Natural killer cell (primary cell): Measurements from ENCODE around the gene USP10. TPM values are rescaled to one million over a fixed set of nuclear protein-coding genes. Genes with fewer than 3 reads are reported as not detected.

Experiments
- ATAC-seq, 3 donors: fragments of 150-1000 bp in 2 of 3; fragments of 200-7000 bp in 1 of 3; cut with Tn5 transposase; 1 replicate in 1 of 3; 2 replicates in 2 of 3; pipeline ENCODE4 v1.10.0; 2021; ENCODE audit warnings: mild to moderate bottlenecking in 2 of 3, moderate library complexity in 2 of 3
- DNase-seq, 2 donors: peaks; one replicate each; pipeline versions ENCODE4 v3.0.0 to v3.0.0-alpha.2; 2013 to 2021; ENCODE audit warnings: mixed read lengths in 1 of 2
- H3K27ac ChIP-seq: one replicate; pipeline ENCODE4 v1.5.1; 2013; ENCODE audit warnings: mild to moderate bottlenecking, low read length
- H3K27me3 ChIP-seq: one replicate; pipeline ENCODE4 v1.6.1; 2013; ENCODE audit warnings: low read length; ENCODE audit not compliant: control insufficient read depth, insufficient read depth
- H3K36me3 ChIP-seq: one replicate; pipeline ENCODE4 v1.6.1; 2013; ENCODE audit warnings: low read length; ENCODE audit not compliant: control insufficient read depth, insufficient read depth
- H3K4me1 ChIP-seq: one replicate; pipeline ENCODE4 v1.6.1; 2013; ENCODE audit warnings: low read length; ENCODE audit not compliant: control insufficient read depth, insufficient read depth
- H3K4me3 ChIP-seq: one replicate; pipeline ENCODE4 v1.5.1; 2013; ENCODE audit warnings: low read length
- H3K9me3 ChIP-seq: one replicate; pipeline ENCODE4 v1.6.1; 2013; ENCODE audit warnings: low read length; ENCODE audit not compliant: control insufficient read depth, insufficient read depth
- H3K27ac Mint-ChIP-seq, 2 donors: one replicate each; pipeline ENCODE4 v1.8.0; 2022; ENCODE audit warnings: mild to moderate bottlenecking in 2 of 2, mixed read lengths in 2 of 2, moderate library complexity in 1 of 2
- H3K27me3 Mint-ChIP-seq, 2 donors: one replicate each; pipeline ENCODE4 v1.8.0; 2022; ENCODE audit warnings: low read depth in 2 of 2, mixed read lengths in 2 of 2
- H3K36me3 Mint-ChIP-seq: one replicate; pipeline ENCODE4 v1.8.0; 2022; ENCODE audit warnings: mixed read lengths
- H3K4me1 Mint-ChIP-seq, 2 donors: one replicate each; pipeline ENCODE4 v1.8.0; 2022; ENCODE audit warnings: mixed read lengths in 2 of 2
- H3K4me3 Mint-ChIP-seq: one replicate; pipeline ENCODE4 v1.8.0; 2022; ENCODE audit warnings: mild to moderate bottlenecking, moderate library complexity, mixed read lengths
- H3K9me3 Mint-ChIP-seq, 2 donors: one replicate each; pipeline ENCODE4 v1.8.0; 2022; ENCODE audit warnings: mixed read lengths in 2 of 2
- WGBS: methylation state at CpG from one replicate; pipeline ENCODE4 v1.1.7; 2013; ENCODE audit warnings: missing lambda C conversion rate; ENCODE audit not compliant: insufficient coverage; 5-methylcytosine and 5-hydroxymethylcytosine counted together
- intact Hi-C: fragments of 100-400 bp; cut with micrococcal nuclease; formaldehyde crosslinking; loops from one replicate; pipeline ENCODE4 v1.14.2; 2022
- total RNA-seq, 4 donors: library from RNA; stranded (reverse); fragments of 120-200 nt in 1 of 4; gene quantifications; one replicate each; pipeline versions ENCODE4 v1.2.3 to v1.2.4, GENCODE V29; 2013 to 2022
- TF ChIP-seq, protein P1 (sequence below): fragments of 200-600 bp; IDR thresholded peaks from one replicate; pipeline ENCODE4 v1.8.0; 2022; ENCODE audit warnings: antibody characterized with exemption

The USP10 gene
- total RNA-seq, 3 donors from 2014 or later (not counting 1 experiment from before 2014, with no cell fraction given), result 78.4 to 103 (median 100) TPM

DNA sequence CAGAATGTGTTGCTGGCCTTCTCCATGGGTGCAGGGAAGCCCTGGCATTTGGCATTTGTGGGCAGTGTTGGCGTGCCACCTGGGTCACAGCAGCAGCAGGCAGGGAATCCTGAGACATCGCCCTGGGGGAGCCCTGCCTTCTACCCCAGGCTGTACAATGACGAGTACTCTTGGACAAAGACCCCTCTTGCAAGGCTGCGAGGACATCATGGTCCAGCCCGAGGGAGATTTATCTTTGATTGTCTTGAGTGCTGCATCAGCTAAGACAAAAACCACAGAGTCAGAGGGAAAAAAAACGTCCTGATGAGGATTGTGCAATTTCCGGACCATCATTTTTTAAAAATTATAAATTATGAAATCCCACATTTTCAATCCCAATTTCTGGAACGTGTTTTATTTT lies 123.7 kb downstream of the USP10 start:
- WGBS, result 68% methylated on average over 8 of the region's 8 CpGs
- Histone ChIP-seq H3K36me3 (no peaks in the 10 kb centered on the region), H3K27me3 (peaks cover 2% of the 10 kb centered on the region), H3K27ac (no peak overlapping the region), H3K4me3 (no peak overlapping the region), H3K4me1 (peaks cover 16% of the 10 kb centered on the region), H3K9me3 (no peaks in the 10 kb centered on the region)
- Mint-ChIP-seq H3K4me1 (peaks cover 10% of the 10 kb centered on the region in 2 donors), H3K4me3 (no peak overlapping the region), H3K36me3 (no peaks in the 10 kb centered on the region), H3K27ac (no peak overlapping the region), H3K9me3 (no peaks in the 10 kb centered on the region), H3K27me3 (peaks cover 17 to 22% of the 10 kb centered on the region in 2 donors)
- intact Hi-C loops, result no loop called here
- TF ChIP-seq, protein P1, sequence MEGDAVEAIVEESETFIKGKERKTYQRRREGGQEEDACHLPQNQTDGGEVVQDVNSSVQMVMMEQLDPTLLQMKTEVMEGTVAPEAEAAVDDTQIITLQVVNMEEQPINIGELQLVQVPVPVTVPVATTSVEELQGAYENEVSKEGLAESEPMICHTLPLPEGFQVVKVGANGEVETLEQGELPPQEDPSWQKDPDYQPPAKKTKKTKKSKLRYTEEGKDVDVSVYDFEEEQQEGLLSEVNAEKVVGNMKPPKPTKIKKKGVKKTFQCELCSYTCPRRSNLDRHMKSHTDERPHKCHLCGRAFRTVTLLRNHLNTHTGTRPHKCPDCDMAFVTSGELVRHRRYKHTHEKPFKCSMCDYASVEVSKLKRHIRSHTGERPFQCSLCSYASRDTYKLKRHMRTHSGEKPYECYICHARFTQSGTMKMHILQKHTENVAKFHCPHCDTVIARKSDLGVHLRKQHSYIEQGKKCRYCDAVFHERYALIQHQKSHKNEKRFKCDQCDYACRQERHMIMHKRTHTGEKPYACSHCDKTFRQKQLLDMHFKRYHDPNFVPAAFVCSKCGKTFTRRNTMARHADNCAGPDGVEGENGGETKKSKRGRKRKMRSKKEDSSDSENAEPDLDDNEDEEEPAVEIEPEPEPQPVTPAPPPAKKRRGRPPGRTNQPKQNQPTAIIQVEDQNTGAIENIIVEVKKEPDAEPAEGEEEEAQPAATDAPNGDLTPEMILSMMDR, result no peak
- ATAC-seq, result no peak
- no peak for DNase-seq

DNA sequence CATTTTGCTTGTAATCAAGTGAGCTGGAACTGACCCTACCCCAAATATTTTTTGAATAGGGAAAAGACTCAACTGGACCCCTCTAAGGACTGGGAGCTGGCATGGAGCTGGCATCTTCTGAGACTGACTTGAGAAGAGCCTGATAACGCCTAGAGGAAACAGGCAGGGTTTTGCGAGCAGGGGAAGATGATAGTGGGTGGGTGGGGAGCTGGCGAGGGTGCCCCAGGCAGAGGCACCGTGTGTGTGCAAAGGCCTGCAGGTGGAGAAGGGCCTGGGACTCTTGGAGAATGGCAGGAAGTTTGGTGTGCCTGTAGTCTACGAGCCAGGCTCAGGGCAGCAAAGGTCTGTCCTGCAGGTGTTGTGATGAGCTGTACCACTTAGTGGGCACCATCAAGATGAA lies 124.1 kb downstream of the USP10 start:
- ATAC-seq, result no peak
- WGBS, result 56% methylated on average over 5 of the region's 5 CpGs

DNA sequence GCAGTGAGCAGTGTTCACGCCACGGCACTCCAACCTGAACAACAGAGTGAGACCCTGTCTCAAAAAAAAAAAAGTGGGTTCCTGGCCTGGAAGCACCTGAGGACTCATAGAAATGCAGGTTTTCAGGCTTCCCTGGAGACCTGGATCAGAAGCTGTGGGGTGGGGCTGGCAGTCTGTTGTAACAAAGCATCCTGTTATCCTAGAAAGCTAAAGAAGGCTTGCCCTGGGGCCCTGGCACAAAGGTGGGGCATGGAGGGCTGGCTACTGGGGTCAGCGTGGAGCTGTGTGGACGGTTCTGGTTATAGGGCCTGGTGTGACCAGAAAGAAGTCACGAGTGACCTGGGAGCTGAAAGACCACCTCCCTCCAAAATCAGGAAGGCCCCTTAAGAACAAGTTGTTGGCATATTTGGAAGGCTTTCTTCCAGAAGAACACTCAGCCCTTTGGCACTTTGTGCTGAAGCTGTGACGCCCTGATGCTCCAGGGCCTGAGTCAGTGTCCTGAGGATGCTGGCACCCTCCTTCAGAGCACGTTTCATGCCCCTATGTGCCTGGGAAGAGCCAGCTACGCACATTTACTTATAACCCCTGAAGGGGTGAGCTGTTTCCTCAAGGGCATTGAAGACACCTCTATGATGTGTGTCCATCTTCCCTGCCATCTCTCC lies 126.2 kb downstream of the USP10 start:
- no peaks in the 10 kb centered on the region for H3K36me3 Mint-ChIP-seq
- 70% methylated on average over 8 of the region's 8 CpGs for whole genome bisulfite sequencing
- Histone ChIP-seq H3K27ac (no peak overlapping the region), H3K4me3 (no peak overlapping the region), H3K27me3 (peaks cover 2% of the 10 kb centered on the region), H3K36me3 (no peaks in the 10 kb centered on the region), H3K4me1 (peaks cover under 1% of the 10 kb centered on the region), H3K9me3 (no peaks in the 10 kb centered on the region)
- intact Hi-C loops, result no loop called here
- DNase-seq (no peak), ATAC-seq (no peak)
- peaks cover 11 to 12% of the 10 kb centered on the region in 2 donors for H3K27me3 Mint-ChIP-seq
- TF ChIP-seq, protein P1, result no peak
- H3K9me3 Mint-ChIP-seq, result no peaks in the 10 kb centered on the region
- no peak overlapping the region for H3K4me3 Mint-ChIP-seq
- no peak overlapping the region for H3K27ac Mint-ChIP-seq
- H3K4me1 Mint-ChIP-seq, result no peaks in the 10 kb centered on the region

More for the DNA sequence above, 124.1 kb downstream of the USP10 start:
- Mint-ChIP-seq H3K27ac (no peak overlapping the region), H3K9me3 (no peaks in the 10 kb centered on the region), H3K36me3 (no peaks in the 10 kb centered on the region), H3K4me3 (no peak overlapping the region), H3K27me3 (peaks cover 17 to 22% of the 10 kb centered on the region in 2 donors), H3K4me1 (peaks cover 10% of the 10 kb centered on the region in 2 donors)
- H3K27me3 ChIP-seq, result peaks cover 2% of the 10 kb centered on the region
- no peaks in the 10 kb centered on the region for H3K9me3 ChIP-seq
- peaks cover 16% of the 10 kb centered on the region for H3K4me1 ChIP-seq
- intact Hi-C loops, result no loop called here
- H3K36me3 ChIP-seq, result no peaks in the 10 kb centered on the region
- H3K4me3 ChIP-seq, result no peak overlapping the region
- TF ChIP-seq, protein P1, result no peak
- H3K27ac ChIP-seq, result no peak overlapping the region
- DNase-seq, result no peak

DNA sequence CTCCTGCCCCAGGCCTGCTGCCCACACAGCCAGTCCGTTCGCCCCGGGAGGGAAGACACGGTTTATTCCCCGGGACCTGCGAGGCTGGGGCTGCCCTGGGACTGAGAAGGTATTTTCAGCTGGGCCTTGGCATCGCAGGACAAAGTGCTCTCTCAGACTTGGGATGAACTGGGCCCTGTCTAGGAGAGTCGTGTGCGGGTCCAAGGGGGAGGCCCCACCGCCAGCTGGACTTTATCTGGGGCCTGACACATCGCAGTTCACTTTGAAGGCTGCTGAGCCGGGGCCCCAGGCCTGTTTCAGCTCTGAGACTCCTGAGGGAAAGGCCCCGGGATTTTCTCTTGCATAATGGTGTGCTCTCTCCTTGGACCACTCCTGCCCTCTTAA lies 126.8 kb downstream of the USP10 start:
- Histone ChIP-seq H3K9me3 (no peaks in the 10 kb centered on the region), H3K4me1 (no peaks in the 10 kb centered on the region), H3K4me3 (no peak overlapping the region), H3K27ac (no peak overlapping the region), H3K27me3 (no peaks in the 10 kb centered on the region), H3K36me3 (no peaks in the 10 kb centered on the region)
- no peaks in the 10 kb centered on the region for H3K4me1 Mint-ChIP-seq
- TF ChIP-seq, protein P1, result no peak
- H3K36me3 Mint-ChIP-seq, result no peaks in the 10 kb centered on the region
- no peak for DNase-seq
- peaks cover 11 to 12% of the 10 kb centered on the region in 2 donors for H3K27me3 Mint-ChIP-seq
- no peak overlapping the region for H3K4me3 Mint-ChIP-seq
- intact Hi-C loops, result no loop called here
- WGBS, result 96% methylated on average over 13 of the region's 13 CpGs
- no peak overlapping the region for H3K27ac Mint-ChIP-seq
- no peak for ATAC-seq
- H3K9me3 Mint-ChIP-seq, result no peaks in the 10 kb centered on the region
